Tibial nerve (tissue), 4 donors: ENCODE measurements around the gene IGSF22. TPM values are rescaled to one million over a fixed set of nuclear protein-coding genes. Genes with fewer than 3 reads are reported as not detected.
"Not testable (repeated sequence)": the region's sequence is repeated elsewhere in the genome, so short reads cannot be mapped to it uniquely, and the experiment has no call there.

ENCODE experiments used
- DNase-seq, 2 donors: peaks; one replicate each; pipeline ENCODE4 v3.0.0-alpha.2; 2019; ENCODE audit warnings: low spot score in 2 of 2
- H3K27ac ChIP-seq, 4 donors: fragments of 200-600 bp; sonication (generic) in 3 of 4; one replicate each; pipeline ENCODE4 v1.5.1; 2017 to 2019; ENCODE audit warnings: mild to moderate bottlenecking in 1 of 4
- H3K27me3 ChIP-seq, 2 donors: fragments of 200-600 bp; sonication (generic) in 1 of 2; one replicate each; pipeline versions ENCODE4 v1.5.1 to v1.6.0; 2017 to 2019
- H3K36me3 ChIP-seq, 3 donors: fragments of 200-600 bp; sonication (generic); one replicate each; pipeline ENCODE4 v1.5.1; 2018 to 2019
- H3K4me1 ChIP-seq, 4 donors: fragments of 200-600 bp; sonication (generic) in 3 of 4; one replicate each; pipeline ENCODE4 v1.5.1; 2017 to 2019
- H3K4me3 ChIP-seq, 4 donors: fragments of 200-600 bp; sonication (generic) in 3 of 4; one replicate each; pipeline ENCODE4 v1.5.1; 2017 to 2019; ENCODE audit warnings: mild to moderate bottlenecking in 1 of 4, moderate library complexity in 1 of 4
- H3K9me3 ChIP-seq, 4 donors: fragments of 200-600 bp; sonication (generic) in 3 of 4; one replicate each; pipeline ENCODE4 v1.5.1; 2017 to 2019
- EP300 ChIP-seq, 2 donors: sonication (generic); formaldehyde crosslinking; IDR thresholded peaks; one replicate each; pipeline ENCODE4 v1.6.1; 2017; ENCODE audit warnings: antibody characterized with exemption in 2 of 2, mild to moderate bottlenecking in 1 of 2
- POLR2A ChIP-seq, 2 donors: fragments of 450-650 bp; IDR thresholded peaks; one replicate each; pipeline ENCODE4 v1.6.1; 2017; ENCODE audit warnings: antibody characterized with exemption in 2 of 2, mild to moderate bottlenecking in 2 of 2, moderate library complexity in 2 of 2
- WGBS, 2 donors: methylation state at CpG; one replicate each; pipeline ENCODE4 v1.1.5; 2018; 5-methylcytosine and 5-hydroxymethylcytosine counted together
- total RNA-seq, 4 donors: library from RNA; depleted of rRNA; stranded (reverse); fragments of >200 nt; gene quantifications; one replicate each; pipeline ENCODE4 v1.1.0, GENCODE V29; 2016
- TF ChIP-seq, protein P1 (sequence below), 5 experiments: fragments of 200-600 bp in 3 of 5; fragments of 450-650 bp in 2 of 5; sonication (generic) in 3 of 5; IDR thresholded peaks; one replicate each; pipeline ENCODE4 v1.5.1; 2016 to 2019; ENCODE audit warnings: antibody characterized with exemption in 5 of 5, mild to moderate bottlenecking in 3 of 5, moderate library complexity in 2 of 5

IGSF22 gene
- total RNA-seq, 4 donors from 2014 or later = 0.44 to 0.90 TPM; not detected in 2

DNA sequence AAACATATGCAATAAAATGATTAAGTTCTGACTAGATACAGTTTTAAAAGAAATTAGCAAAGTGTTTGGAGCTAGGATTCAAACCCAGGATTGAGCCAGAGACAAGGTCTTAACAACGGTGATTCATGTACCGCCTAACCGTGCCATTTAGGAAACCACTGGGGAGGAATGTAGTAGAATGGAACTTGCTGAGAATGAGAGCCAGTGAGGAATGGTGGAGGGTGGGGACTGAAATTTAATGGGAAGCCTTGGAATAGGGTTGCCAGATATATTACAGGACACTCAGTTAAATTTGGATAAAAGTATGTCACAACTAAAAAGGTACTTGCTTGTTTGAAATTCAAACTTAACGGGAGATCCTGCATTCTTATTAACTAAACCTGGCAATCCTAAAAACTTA is 57.9 kb downstream of the IGSF22 start:
- no peak overlapping the region for H3K27ac ChIP-seq
- no peak overlapping the region for H3K4me3 ChIP-seq
- no peaks in the 10 kb centered on the region for H3K9me3 ChIP-seq
- TF ChIP-seq POLR2A (IDR thresholded peaks at IDR 0.05) (no peak), EP300 (IDR thresholded peaks at IDR 0.05) (no peak)
- TF ChIP-seq, protein P1, sequence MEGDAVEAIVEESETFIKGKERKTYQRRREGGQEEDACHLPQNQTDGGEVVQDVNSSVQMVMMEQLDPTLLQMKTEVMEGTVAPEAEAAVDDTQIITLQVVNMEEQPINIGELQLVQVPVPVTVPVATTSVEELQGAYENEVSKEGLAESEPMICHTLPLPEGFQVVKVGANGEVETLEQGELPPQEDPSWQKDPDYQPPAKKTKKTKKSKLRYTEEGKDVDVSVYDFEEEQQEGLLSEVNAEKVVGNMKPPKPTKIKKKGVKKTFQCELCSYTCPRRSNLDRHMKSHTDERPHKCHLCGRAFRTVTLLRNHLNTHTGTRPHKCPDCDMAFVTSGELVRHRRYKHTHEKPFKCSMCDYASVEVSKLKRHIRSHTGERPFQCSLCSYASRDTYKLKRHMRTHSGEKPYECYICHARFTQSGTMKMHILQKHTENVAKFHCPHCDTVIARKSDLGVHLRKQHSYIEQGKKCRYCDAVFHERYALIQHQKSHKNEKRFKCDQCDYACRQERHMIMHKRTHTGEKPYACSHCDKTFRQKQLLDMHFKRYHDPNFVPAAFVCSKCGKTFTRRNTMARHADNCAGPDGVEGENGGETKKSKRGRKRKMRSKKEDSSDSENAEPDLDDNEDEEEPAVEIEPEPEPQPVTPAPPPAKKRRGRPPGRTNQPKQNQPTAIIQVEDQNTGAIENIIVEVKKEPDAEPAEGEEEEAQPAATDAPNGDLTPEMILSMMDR (IDR thresholded peaks at IDR 0.05) = no peak
- H3K27me3 ChIP-seq = no peaks in the 10 kb centered on the region
- 87 to 89% methylated on average over 4 of the region's 4 CpGs for WGBS, 2 donors
- no peaks in the 10 kb centered on the region for H3K36me3 ChIP-seq
- no peaks in the 10 kb centered on the region for H3K4me1 ChIP-seq
- no peak for DNase-seq

DNA sequence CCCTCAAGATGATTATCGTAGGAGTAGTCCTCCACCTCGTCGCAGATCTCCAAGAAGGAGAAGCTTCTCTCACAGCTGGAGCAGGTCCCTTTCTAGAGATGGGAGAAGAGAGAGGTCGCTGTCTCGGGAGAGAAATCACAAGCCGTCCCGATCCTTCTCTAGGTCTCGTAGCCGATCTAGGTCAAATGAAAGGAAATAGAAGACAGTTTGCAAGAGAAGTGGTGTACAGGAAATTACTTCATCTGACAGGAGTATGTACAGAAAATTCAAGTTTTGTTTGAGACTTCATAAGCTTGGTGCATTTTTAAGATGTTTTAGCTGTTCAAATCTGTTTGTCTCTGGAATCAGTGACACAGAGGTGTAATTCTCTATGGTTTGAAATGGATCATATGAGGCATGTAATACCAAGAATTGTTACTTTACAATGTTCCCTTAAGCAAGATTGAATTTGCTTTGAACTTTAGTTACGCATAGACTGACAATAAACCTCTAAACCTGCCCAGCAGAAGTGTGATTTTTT is 60.6 kb downstream of the IGSF22 start:
- not testable (repeated sequence) for H3K27ac ChIP-seq, H3K4me1 ChIP-seq, H3K4me3 ChIP-seq, H3K27me3 ChIP-seq, H3K36me3 ChIP-seq, DNase-seq, H3K9me3 ChIP-seq
- 59 to 80% methylated on average over 10 of the region's 10 CpGs for WGBS, 2 donors

DNA sequence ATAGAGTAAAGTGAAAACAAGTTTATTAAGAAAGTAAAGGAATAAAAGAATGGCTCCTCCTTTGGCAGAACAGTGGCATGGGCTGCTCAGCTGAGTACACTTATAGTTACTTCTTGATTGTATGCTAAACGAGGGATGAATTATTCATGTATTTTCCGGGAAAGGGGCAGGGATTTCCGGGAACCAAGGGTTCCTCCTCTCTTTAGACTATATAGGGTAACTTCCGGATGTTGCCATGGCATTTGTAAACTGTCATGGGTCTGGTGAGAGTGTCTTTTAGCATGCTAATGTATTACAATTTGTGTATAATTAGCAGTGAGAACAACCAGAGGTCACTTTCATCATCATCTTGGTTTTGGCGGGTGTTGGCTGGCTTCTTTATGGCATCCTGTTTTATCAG is 68.3 kb downstream of the IGSF22 start:
- no peak for TF ChIP-seq EP300 (IDR thresholded peaks at IDR 0.05)
- TF ChIP-seq, protein P1 (IDR thresholded peaks at IDR 0.05) = no peak
- TF ChIP-seq POLR2A (IDR thresholded peaks at IDR 0.05) = no peak
- 85 to 90% methylated on average over 5 of the region's 5 CpGs for WGBS, 2 donors
- DNase-seq = no peak

More for the DNA sequence above, 68.3 kb downstream of the IGSF22 start:
- Histone ChIP-seq H3K27ac (no peak overlapping the region), H3K4me3 (no peak overlapping the region), H3K9me3 (peaks cover 0 to 9% (median 0%) of the 10 kb centered on the region in 4 donors), H3K4me1 (no peaks in the 10 kb centered on the region), H3K36me3 (no peaks in the 10 kb centered on the region), H3K27me3 (no peaks in the 10 kb centered on the region)

Other genes with a start within 250 kb of the IGSF22 start
- gene TSG101, start 199.2 kb downstream of the IGSF22 start, total RNA-seq = 100 to 1,000 TPM in 2 of 4 donors, 10 to 100 TPM in 2; 83.3 to 104 (median 99.1) TPM
- gene UEVLD, start 137.5 kb downstream of the IGSF22 start, total RNA-seq = 10 to 100 TPM in 3 of 4 donors, 1 to 10 TPM in 1; 9.6 to 25.8 (median 15.8) TPM
- gene MISFA, start 126.4 kb downstream of the IGSF22 start, total RNA-seq = 1 to 10 TPM in 1 of 4 donors, under 1 TPM in 1, not detected in 2; 0.30 to 2.9 TPM
- gene SPTY2D1, start 91.8 kb downstream of the IGSF22 start, total RNA-seq = 10 to 100 TPM; 12.3 to 24.3 (median 16.9) TPM
- 10 to 100 TPM in 1 of 4 donors, 1 to 10 TPM in 3; 5.4 to 11.0 (median 6.8) TPM for gene TMEM86A, start 27.4 kb downstream of the IGSF22 start, total RNA-seq
- gene PTPN5, start 65.6 kb upstream of the IGSF22 start, total RNA-seq = 10 to 100 TPM in 3 of 4 donors, 1 to 10 TPM in 1; 1.2 to 18.8 (median 15.1) TPM
- gene MRGPRX1, start 213.2 kb upstream of the IGSF22 start, total RNA-seq = not detected